Fibroblast of mammary gland (primary cell): ENCODE results near the gene RIN2.
A peak's percentile ranks its signal among the peaks of the same experiment; 100 is the strongest.

Experiments used
- DNase-seq: peaks from one replicate; pipeline ENCODE4 v3.0.0-alpha.2; 2010; ENCODE audit warnings: low read depth
- H3K4me3 ChIP-seq: 2 replicates; pipeline ENCODE4 v1.5.1; 2011; ENCODE audit warnings: low read depth, mild to moderate bottlenecking, low read length, moderate library complexity; ENCODE audit not compliant: control insufficient read depth
- CTCF ChIP-seq: conservative IDR thresholded peaks from 2 replicates; pipeline ENCODE4 v1.5.1; 2011; ENCODE audit warnings: low read depth, low read length, inconsistent platforms; ENCODE audit not compliant: control insufficient read depth, insufficient read depth

Gene RIN2

GRCh38 chr20:19780261-19780660, 22.2 kb downstream of the RIN2 start:
- no peak for TF ChIP-seq CTCF
- no peak for DNase-seq
- H3K4me3 ChIP-seq = no peak overlapping the region

- no peak for TF ChIP-seq CTCF
- no peak for DNase-seq
- no peak overlapping the region for H3K4me3 ChIP-seq
These were observed 23.2 kb downstream of the RIN2 start for GRCh38 chr20:19781235-19781634.

- DNase-seq = no peak
- H3K4me3 ChIP-seq = no peak overlapping the region
- TF ChIP-seq CTCF = no peak
These were observed 24.6 kb downstream of the RIN2 start for GRCh38 chr20:19782669-19783068.

DNA sequence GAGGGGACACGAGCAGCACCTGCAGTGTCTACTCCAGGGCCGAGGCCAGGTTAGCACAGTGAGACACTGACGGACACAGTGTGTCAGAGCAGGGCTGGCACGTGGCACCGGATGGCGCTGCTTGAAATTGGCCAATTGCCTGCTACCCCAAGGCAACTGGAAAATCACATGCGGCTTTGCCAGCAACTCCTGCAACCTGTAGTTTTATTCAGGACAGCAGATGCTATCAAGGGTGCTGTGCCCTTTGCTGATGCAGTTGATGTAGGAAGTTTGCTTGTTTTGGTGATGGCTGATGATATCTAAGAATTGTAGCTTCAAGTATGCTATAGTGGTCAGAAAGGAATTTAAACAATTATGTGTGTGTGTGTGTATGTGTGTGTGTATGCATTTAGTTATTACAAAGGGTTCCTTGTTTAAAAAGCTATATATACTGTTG, 25.9 kb downstream of the RIN2 start:
- TF ChIP-seq CTCF = no peak
- no peak overlapping the region for H3K4me3 ChIP-seq
- no peak for DNase-seq

DNA sequence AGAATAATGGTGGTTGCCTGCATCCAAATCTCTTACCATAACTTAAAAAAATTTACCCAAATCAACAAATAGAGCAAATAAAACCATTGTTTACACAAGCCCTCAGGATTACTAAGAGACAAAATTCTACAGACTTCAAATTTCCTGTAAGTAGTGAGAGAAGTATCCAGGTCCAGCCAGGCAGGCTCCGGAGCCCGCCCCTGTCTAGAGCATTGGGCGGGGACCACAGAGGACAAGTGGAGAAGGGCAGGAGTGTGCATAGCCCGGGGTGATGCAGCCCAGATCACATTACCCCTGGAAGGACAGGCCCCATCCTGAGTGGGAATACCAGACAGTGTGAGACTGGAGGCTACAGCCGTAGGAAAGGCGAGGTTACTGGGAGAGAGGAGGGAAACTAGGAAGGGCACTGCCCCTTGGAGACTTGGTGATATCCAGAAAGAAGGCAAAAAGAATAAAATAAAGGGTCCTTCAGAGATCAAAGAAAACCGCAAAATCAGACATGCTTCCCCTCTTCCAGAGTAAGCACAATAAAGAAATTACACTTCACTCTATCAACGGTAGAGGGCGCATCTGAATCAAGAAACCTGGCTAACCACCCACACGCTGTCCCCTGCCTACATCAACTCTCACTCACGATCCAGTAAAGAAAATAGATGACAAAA, 26.6 kb downstream of the RIN2 start:
- TF ChIP-seq CTCF = peak; percentile 83
- peak; percentile 89 for DNase-seq
- no peak overlapping the region for H3K4me3 ChIP-seq

GRCh38 chr20:19785173-19785982, 27.3 kb downstream of the RIN2 start:
- H3K4me3 ChIP-seq = no peak overlapping the region
- DNase-seq = peak; percentile 61

More at GRCh38 chr20:19785173-19785982, 27.3 kb downstream of the RIN2 start:
- TF ChIP-seq CTCF = no peak
